Type B pancreatic cell (in vitro differentiated cells): ENCODE data around the gene CEP112. TPM values are rescaled to one million over a fixed set of nuclear protein-coding genes. Genes with fewer than 3 reads are reported as not detected.

Experiments
- DNase-seq: peaks from one replicate; pipeline ENCODE4 v3.0.0; 2021; ENCODE audit warnings: mixed read lengths; ENCODE audit not compliant: unreplicated experiment; ENCODE audit errors: extremely low spot score
- H3K27ac Mint-ChIP-seq: 2 replicates; pipeline ENCODE4 v1.8.0; 2021; ENCODE audit warnings: mild to moderate bottlenecking, mixed read lengths
- H3K27me3 Mint-ChIP-seq: 2 replicates; pipeline ENCODE4 v1.8.0; 2021; ENCODE audit warnings: mixed read lengths
- H3K36me3 Mint-ChIP-seq: 2 replicates; pipeline ENCODE4 v1.8.0; 2021; ENCODE audit warnings: mixed read lengths
- H3K4me1 Mint-ChIP-seq: one replicate; pipeline ENCODE4 v1.8.0; 2021; ENCODE audit warnings: mixed read lengths; ENCODE audit not compliant: unreplicated experiment
- H3K4me3 Mint-ChIP-seq: 2 replicates; pipeline ENCODE4 v1.8.0; 2021; ENCODE audit warnings: mild to moderate bottlenecking, mixed read lengths
- H3K9me3 Mint-ChIP-seq: 2 replicates; pipeline ENCODE4 v1.8.0; 2021; ENCODE audit warnings: mixed read lengths
- CTCF ChIP-seq: fragments of 200-600 bp; sonication (generic); conservative IDR thresholded peaks from 2 replicates; pipeline ENCODE4 v1.5.0; 2021; ENCODE audit warnings: antibody characterized with exemption, mild to moderate bottlenecking
- total RNA-seq: library from RNA; stranded (reverse); gene quantifications from 2 replicates; pipeline ENCODE4 v1.2.1, GENCODE V29; 2021; ENCODE audit warnings: low replicate concordance

The CEP112 gene
- total RNA-seq, 1 donor from 2014 or later, result 18.0 TPM

DNA sequence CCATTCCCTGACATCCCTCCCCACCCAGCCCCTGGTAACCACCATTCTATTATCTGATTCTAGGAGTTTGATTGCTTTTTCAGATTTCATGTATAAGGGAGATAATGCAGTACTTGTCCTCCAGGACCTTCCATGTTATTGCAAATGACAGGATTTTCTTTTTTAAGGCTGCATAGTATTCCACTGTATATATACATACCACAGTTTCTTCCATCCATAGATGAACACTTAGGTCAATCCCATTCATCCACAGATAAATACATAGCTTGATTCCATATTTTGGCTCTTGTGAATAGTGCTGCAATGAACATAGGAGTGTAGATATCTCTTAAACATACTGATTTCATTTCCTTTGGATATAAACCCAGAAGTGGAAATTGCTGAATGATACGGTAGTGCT, 183.3 kb downstream of the CEP112 start:
- DNase-seq, result no peak
- Mint-ChIP-seq H3K4me3 (no peak overlapping the region), H3K27me3 (no peaks in the 10 kb centered on the region), H3K9me3 (peaks cover 11% of the 10 kb centered on the region), H3K36me3 (peaks cover 4% of the 10 kb centered on the region), H3K4me1 (no peaks in the 10 kb centered on the region), H3K27ac (no peak overlapping the region)
- no peak for TF ChIP-seq CTCF

GRCh38 chr17:66006654-66007053, 185.3 kb downstream of the CEP112 start:
- H3K4me1 Mint-ChIP-seq, result no peaks in the 10 kb centered on the region
- no peak for TF ChIP-seq CTCF
- no peak overlapping the region for H3K27ac Mint-ChIP-seq
- no peaks in the 10 kb centered on the region for H3K27me3 Mint-ChIP-seq
- no peak overlapping the region for H3K4me3 Mint-ChIP-seq
- peaks cover 11% of the 10 kb centered on the region for H3K9me3 Mint-ChIP-seq
- peaks cover 4% of the 10 kb centered on the region for H3K36me3 Mint-ChIP-seq
- DNase-seq, result no peak

GRCh38 chr17:66002812-66003211, 189.1 kb downstream of the CEP112 start:
- Mint-ChIP-seq H3K4me1 (no peaks in the 10 kb centered on the region), H3K27ac (no peak overlapping the region), H3K27me3 (no peaks in the 10 kb centered on the region), H3K9me3 (peaks cover 9% of the 10 kb centered on the region), H3K4me3 (no peak overlapping the region), H3K36me3 (peaks cover 13% of the 10 kb centered on the region)
- no peak for TF ChIP-seq CTCF
- no peak for DNase-seq

DNA sequence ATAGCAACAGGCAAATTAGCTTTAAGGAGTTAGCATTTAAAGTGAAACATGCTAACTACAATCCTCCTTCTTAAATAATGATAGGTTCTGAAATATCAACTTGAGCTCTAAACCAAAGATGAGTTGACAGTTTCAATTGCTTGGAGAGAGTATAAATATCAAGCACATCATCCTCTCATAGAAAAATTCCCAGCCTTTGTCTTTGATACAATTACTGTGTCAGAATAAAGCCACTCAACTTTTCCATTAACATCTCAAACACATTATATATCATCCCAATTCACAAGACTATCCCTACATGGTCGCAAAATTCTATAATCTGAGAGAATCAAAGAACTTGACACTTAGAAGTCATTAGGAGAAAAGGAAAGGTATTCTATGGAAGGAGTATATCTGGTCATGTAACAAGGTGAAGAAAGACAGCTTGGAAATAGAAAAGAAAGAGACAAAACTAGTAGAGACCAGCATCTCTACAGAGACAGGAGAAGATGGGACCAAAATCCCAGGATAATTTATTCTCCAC, 189.8 kb downstream of the CEP112 start:
- Mint-ChIP-seq H3K36me3 (peaks cover 13% of the 10 kb centered on the region), H3K27me3 (no peaks in the 10 kb centered on the region), H3K4me1 (no peaks in the 10 kb centered on the region), H3K27ac (no peak overlapping the region), H3K9me3 (peaks cover 9% of the 10 kb centered on the region), H3K4me3 (no peak overlapping the region)
- no peak for TF ChIP-seq CTCF
- DNase-seq, result no peak

GRCh38 chr17:66000216-66000615, 191.7 kb downstream of the CEP112 start:
- Mint-ChIP-seq H3K27ac (no peak overlapping the region), H3K27me3 (no peaks in the 10 kb centered on the region), H3K36me3 (peaks cover 13% of the 10 kb centered on the region), H3K4me1 (no peaks in the 10 kb centered on the region), H3K4me3 (no peak overlapping the region), H3K9me3 (peaks cover 9% of the 10 kb centered on the region)
- no peak for TF ChIP-seq CTCF
- no peak for DNase-seq

DNA sequence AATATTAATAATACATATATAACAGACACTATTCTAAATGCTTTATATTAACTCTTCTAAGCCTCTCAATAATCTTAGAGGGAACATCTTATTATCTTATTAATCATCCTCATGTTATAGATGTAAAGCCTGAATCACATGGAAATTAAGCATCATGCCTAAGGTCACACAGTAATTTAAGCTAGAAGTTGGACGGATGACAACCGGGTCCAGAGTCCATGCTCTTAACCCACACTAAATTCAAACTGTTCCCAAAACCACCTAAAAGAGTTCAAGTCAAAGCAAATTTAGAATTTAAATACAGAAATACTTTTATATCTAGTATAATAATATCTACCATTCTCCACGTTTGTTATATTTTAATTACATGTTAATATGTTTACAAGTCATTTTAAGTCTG, 193.3 kb downstream of the CEP112 start:
- H3K4me3 Mint-ChIP-seq, result no peak overlapping the region
- no peaks in the 10 kb centered on the region for H3K27me3 Mint-ChIP-seq
- peaks cover 9% of the 10 kb centered on the region for H3K36me3 Mint-ChIP-seq
- no peak overlapping the region for H3K27ac Mint-ChIP-seq
- H3K4me1 Mint-ChIP-seq, result no peaks in the 10 kb centered on the region
- no peak for TF ChIP-seq CTCF
- no peak for DNase-seq
- peaks cover 4% of the 10 kb centered on the region for H3K9me3 Mint-ChIP-seq
